Nephron (organoid): ENCODE measurements around the gene TNIP1.

Experiments
- H3K27ac Mint-ChIP-seq, 3 experiments: 2 replicates each; pipeline ENCODE4 v1.8.0; 2020; ENCODE audit warnings: mixed read lengths in 3 of 3, mild to moderate bottlenecking in 2 of 3, moderate library complexity in 1 of 3
- H3K27me3 Mint-ChIP-seq: 2 replicates; pipeline ENCODE4 v1.8.0; 2021; ENCODE audit warnings: low read depth, mild to moderate bottlenecking, moderate library complexity, mixed read lengths
- H3K36me3 Mint-ChIP-seq: 2 replicates; pipeline ENCODE4 v1.8.0; 2020; ENCODE audit warnings: low read depth, mixed read lengths
- H3K4me1 Mint-ChIP-seq: 2 replicates; pipeline ENCODE4 v1.8.0; 2020; ENCODE audit warnings: mixed read lengths
- H3K4me3 Mint-ChIP-seq, 3 experiments: 2 replicates each; pipeline ENCODE4 v1.8.0; 2020; ENCODE audit warnings: mild to moderate bottlenecking in 3 of 3, mixed read lengths in 3 of 3, moderate library complexity in 2 of 3
- H3K9me3 Mint-ChIP-seq: 2 replicates; pipeline ENCODE4 v1.8.0; 2020; ENCODE audit warnings: mixed read lengths
- CTCF ChIP-seq, 3 experiments: fragments of 200-600 bp; sonication (generic); IDR thresholded peaks; one replicate each; pipeline ENCODE4 v1.5.0; 2021; ENCODE audit warnings: antibody characterized with exemption in 3 of 3; ENCODE audit not compliant: unreplicated experiment in 3 of 3

Gene TNIP1

GRCh38 chr5:151071848-151072629 is 8.8 kb downstream of the TNIP1 start:
- Mint-ChIP-seq H3K9me3 (no peaks in the 10 kb centered on the region), H3K36me3 (peaks cover 4% of the 10 kb centered on the region), H3K27ac (no peak overlapping the region), H3K4me3 (no peak overlapping the region), H3K27me3 (no peaks in the 10 kb centered on the region), H3K4me1 (peaks cover 63% of the 10 kb centered on the region)
- TF ChIP-seq CTCF (IDR thresholded peaks at IDR 0.05; ENCODE audit: unreplicated experiment in 3 of 3): no peak

- Mint-ChIP-seq H3K27me3 (no peaks in the 10 kb centered on the region), H3K4me1 (peaks cover 59% of the 10 kb centered on the region), H3K27ac (no peak overlapping the region), H3K9me3 (no peaks in the 10 kb centered on the region), H3K36me3 (no peaks in the 10 kb centered on the region), H3K4me3 (no peak overlapping the region)
- no peak for TF ChIP-seq CTCF (IDR thresholded peaks at IDR 0.05; ENCODE audit: unreplicated experiment in 3 of 3)
These were observed 9.8 kb downstream of the TNIP1 start for GRCh38 chr5:151071021-151071420.

- Mint-ChIP-seq H3K9me3 (no peaks in the 10 kb centered on the region), H3K36me3 (no peaks in the 10 kb centered on the region), H3K27me3 (no peaks in the 10 kb centered on the region), H3K4me1 (peaks cover 63% of the 10 kb centered on the region), H3K4me3 (no peak overlapping the region), H3K27ac (peak overlapping the region in 2 of 3 experiments; percentile 13 to 60)
- TF ChIP-seq CTCF (IDR thresholded peaks at IDR 0.05; ENCODE audit: unreplicated experiment in 3 of 3): no peak
These were observed 10.4 kb downstream of the TNIP1 start for GRCh38 chr5:151070449-151070848.

- Mint-ChIP-seq H3K4me1 (peaks cover 71% of the 10 kb centered on the region), H3K27ac (peak overlapping the region in 2 of 3 experiments; percentile 33 to 49), H3K9me3 (no peaks in the 10 kb centered on the region), H3K27me3 (no peaks in the 10 kb centered on the region), H3K36me3 (no peaks in the 10 kb centered on the region), H3K4me3 (no peak overlapping the region)
- no peak for TF ChIP-seq CTCF (IDR thresholded peaks at IDR 0.05; ENCODE audit: unreplicated experiment in 3 of 3)
These were observed 12.2 kb downstream of the TNIP1 start for GRCh38 chr5:151068433-151069197.

GRCh38 chr5:151067632-151068432 is 13.0 kb downstream of the TNIP1 start:
- Mint-ChIP-seq H3K4me3 (no peak overlapping the region), H3K27ac (peak overlapping the region; percentile 8 to 33 (median 33)), H3K27me3 (no peaks in the 10 kb centered on the region), H3K9me3 (no peaks in the 10 kb centered on the region), H3K4me1 (peaks cover 78% of the 10 kb centered on the region), H3K36me3 (no peaks in the 10 kb centered on the region)
- TF ChIP-seq CTCF (IDR thresholded peaks at IDR 0.05; ENCODE audit: unreplicated experiment in 3 of 3): no peak
